Parathyroid adenoma (tissue), 2 donors: Measurements from ENCODE around the gene TMCC1.

Experiments used
- H2AFZ ChIP-seq: fragments of 300-600 bp; sonication (generic); one replicate; pipeline ENCODE4 v1.7.0; 2017; ENCODE audit warnings: antibody characterized with exemption, mild to moderate bottlenecking
- H3K27ac ChIP-seq: fragments of 300-600 bp; sonication (generic); one replicate; pipeline ENCODE4 v1.7.0; 2017
- H3K27me3 ChIP-seq: fragments of 300-600 bp; sonication (generic); one replicate; pipeline ENCODE4 v1.7.0; 2017; ENCODE audit warnings: low read length; ENCODE audit not compliant: control insufficient read depth, insufficient read depth
- H3K36me3 ChIP-seq: fragments of 300-600 bp; sonication (generic); one replicate; pipeline ENCODE4 v1.7.0; 2017; ENCODE audit warnings: low read length; ENCODE audit not compliant: control insufficient read depth, insufficient read depth
- H3K4me1 ChIP-seq: fragments of 300-600 bp; sonication (generic); one replicate; pipeline ENCODE4 v1.7.0; 2017; ENCODE audit warnings: control low read depth
- H3K4me2 ChIP-seq: fragments of 300-600 bp; sonication (generic); one replicate; pipeline ENCODE4 v1.7.0; 2017; ENCODE audit warnings: low read length
- H3K4me3 ChIP-seq: fragments of 300-600 bp; sonication (generic); one replicate; pipeline ENCODE4 v1.7.0; 2017; ENCODE audit warnings: low read depth, low read length
- H3K79me2 ChIP-seq: fragments of 300-600 bp; sonication (generic); one replicate; pipeline ENCODE4 v1.7.0; 2017; ENCODE audit warnings: control low read depth
- H3K9ac ChIP-seq: fragments of 300-600 bp; sonication (generic); one replicate; pipeline ENCODE4 v1.7.0; 2017; ENCODE audit warnings: mild to moderate bottlenecking
- H3K9me3 ChIP-seq: fragments of 300-600 bp; sonication (generic); one replicate; pipeline ENCODE4 v1.7.0; 2017; ENCODE audit warnings: low read length; ENCODE audit not compliant: control insufficient read depth
- TF ChIP-seq, protein P1 (sequence below): fragments of 300-600 bp; sonication (generic); IDR thresholded peaks from one replicate; pipeline ENCODE4 v1.7.0; 2017; ENCODE audit warnings: antibody characterized with exemption, mild to moderate bottlenecking
- donor health status: primary hyperparathyroidism.

The TMCC1 gene

DNA sequence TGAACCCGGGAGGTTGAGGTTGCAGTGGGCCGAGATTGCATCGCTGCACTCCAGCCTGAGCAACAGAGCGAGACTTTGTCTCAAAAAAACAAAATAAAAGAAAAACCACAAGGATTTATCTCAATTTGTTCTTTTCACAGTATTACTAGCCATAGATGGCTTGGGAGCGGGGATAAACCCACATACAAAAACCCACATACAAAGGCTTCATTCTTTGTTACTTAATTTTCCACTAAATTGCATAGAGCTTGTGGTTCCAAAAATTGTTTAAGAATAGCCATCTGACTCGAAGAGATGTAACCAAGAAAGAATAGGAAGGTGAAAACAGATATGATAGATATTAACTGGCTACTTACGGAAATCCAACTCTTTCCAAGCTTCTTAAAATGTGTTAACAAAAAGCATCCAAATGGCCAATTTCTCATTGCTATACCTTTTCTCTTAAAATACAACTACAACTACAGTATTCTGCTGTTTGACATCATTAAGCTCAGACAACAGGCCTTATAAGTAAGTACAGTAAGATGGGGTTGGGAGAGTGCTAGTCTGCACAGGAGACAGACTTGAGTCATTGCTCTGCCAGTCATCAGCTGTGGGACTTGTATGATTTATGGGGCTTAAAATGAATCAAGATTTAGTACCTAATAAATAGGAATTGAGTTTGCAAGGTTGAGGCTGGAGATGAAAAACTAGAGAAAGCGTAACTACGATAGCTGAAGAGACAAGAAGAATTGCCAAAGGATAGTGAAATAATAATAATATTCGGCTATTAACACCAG lies 190.4 kb downstream of the TMCC1 start:
- Histone ChIP-seq H3K4me2 (no peak overlapping the region), H3K4me3 (no peak overlapping the region), H3K36me3 (no peaks in the 10 kb centered on the region), H3K79me2 (peaks cover 12% of the 10 kb centered on the region), H3K9me3 (no peaks in the 10 kb centered on the region), H3K27ac (no peak overlapping the region), H3K4me1 (no peaks in the 10 kb centered on the region), H3K9ac (no peak overlapping the region), H3K27me3 (no peaks in the 10 kb centered on the region), H2AFZ (no peak overlapping the region)
- TF ChIP-seq, protein P1, sequence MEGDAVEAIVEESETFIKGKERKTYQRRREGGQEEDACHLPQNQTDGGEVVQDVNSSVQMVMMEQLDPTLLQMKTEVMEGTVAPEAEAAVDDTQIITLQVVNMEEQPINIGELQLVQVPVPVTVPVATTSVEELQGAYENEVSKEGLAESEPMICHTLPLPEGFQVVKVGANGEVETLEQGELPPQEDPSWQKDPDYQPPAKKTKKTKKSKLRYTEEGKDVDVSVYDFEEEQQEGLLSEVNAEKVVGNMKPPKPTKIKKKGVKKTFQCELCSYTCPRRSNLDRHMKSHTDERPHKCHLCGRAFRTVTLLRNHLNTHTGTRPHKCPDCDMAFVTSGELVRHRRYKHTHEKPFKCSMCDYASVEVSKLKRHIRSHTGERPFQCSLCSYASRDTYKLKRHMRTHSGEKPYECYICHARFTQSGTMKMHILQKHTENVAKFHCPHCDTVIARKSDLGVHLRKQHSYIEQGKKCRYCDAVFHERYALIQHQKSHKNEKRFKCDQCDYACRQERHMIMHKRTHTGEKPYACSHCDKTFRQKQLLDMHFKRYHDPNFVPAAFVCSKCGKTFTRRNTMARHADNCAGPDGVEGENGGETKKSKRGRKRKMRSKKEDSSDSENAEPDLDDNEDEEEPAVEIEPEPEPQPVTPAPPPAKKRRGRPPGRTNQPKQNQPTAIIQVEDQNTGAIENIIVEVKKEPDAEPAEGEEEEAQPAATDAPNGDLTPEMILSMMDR = no peak

DNA sequence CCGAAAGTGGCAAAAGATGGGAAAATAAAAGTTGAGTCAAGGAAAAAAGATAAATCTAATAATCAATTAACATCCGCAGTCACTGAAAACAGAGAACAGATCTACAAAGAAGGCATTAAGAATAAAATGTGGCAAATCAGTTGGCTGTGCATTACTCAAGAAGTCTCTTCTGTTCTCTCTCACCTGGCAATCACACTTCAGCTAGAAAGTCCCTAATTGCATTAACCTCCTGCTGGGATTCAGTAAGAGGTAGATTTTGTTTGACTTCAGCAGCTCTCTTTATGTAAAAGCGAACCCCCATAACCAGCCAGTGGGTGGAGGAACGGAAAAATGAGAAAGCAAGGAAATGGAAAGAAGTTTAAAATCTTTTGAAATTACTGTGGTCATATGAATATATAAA lies 192.3 kb downstream of the TMCC1 start:
- no peak overlapping the region for H3K4me3 ChIP-seq
- no peaks in the 10 kb centered on the region for H3K4me1 ChIP-seq
- no peaks in the 10 kb centered on the region for H3K36me3 ChIP-seq
- H3K9me3 ChIP-seq = no peaks in the 10 kb centered on the region
- peaks cover 12% of the 10 kb centered on the region for H3K79me2 ChIP-seq
- no peak overlapping the region for H3K4me2 ChIP-seq
- H3K27me3 ChIP-seq = no peaks in the 10 kb centered on the region
- H3K27ac ChIP-seq = no peak overlapping the region
- H2AFZ ChIP-seq = no peak overlapping the region
- H3K9ac ChIP-seq = no peak overlapping the region
- TF ChIP-seq, protein P1 = no peak

- Histone ChIP-seq H3K4me3 (no peak overlapping the region), H3K27ac (no peak overlapping the region), H3K9ac (no peak overlapping the region), H3K4me2 (no peak overlapping the region), H3K79me2 (peaks cover 9% of the 10 kb centered on the region), H3K9me3 (no peaks in the 10 kb centered on the region), H3K27me3 (no peaks in the 10 kb centered on the region), H3K4me1 (no peaks in the 10 kb centered on the region), H3K36me3 (no peaks in the 10 kb centered on the region), H2AFZ (no peak overlapping the region)
- TF ChIP-seq, protein P1 = no peak
Observed at GRCh38 chr3:129699612-129700011, 193.9 kb downstream of the TMCC1 start.

GRCh38 chr3:129699199-129699598 lies 194.3 kb downstream of the TMCC1 start:
- H3K27ac ChIP-seq = no peak overlapping the region
- H3K79me2 ChIP-seq = peaks cover 9% of the 10 kb centered on the region
- no peaks in the 10 kb centered on the region for H3K36me3 ChIP-seq
- no peak overlapping the region for H3K4me3 ChIP-seq
- no peak overlapping the region for H2AFZ ChIP-seq
- no peaks in the 10 kb centered on the region for H3K9me3 ChIP-seq
- TF ChIP-seq, protein P1 = no peak
- no peaks in the 10 kb centered on the region for H3K27me3 ChIP-seq
- no peak overlapping the region for H3K9ac ChIP-seq
- peaks cover 3% of the 10 kb centered on the region for H3K4me1 ChIP-seq
- H3K4me2 ChIP-seq = no peak overlapping the region
